PC-3 (cell line): ENCODE data around the gene SLC26A1. TPM values are rescaled to one million over a fixed set of nuclear protein-coding genes. Genes with fewer than 3 reads are reported as not detected.
"Not testable (repeated sequence)": the region's sequence is repeated elsewhere in the genome, so short reads cannot be mapped to it uniquely, and the experiment has no call there.

Experiments
- ATAC-seq: fragments of 200-7000 bp; cut with Tn5 transposase; 2 replicates; pipeline ENCODE4 v1.9.1; 2020; ENCODE audit warnings: mild to moderate bottlenecking, moderate library complexity
- BruUV-seq: library from RNA; stranded (reverse); fragments of 400-500 nt; replicated peaks from 2 replicates; lab custom pipeline; 2021; lab: Mats Ljungman, UMichigan
- CTCF ChIA-PET: fragments of 300-600 bp; sonication (Branson Sonifier 250); formaldehyde crosslinking; loops from one replicate; lab custom pipeline; 2022; ENCODE audit warnings: antibody characterized with exemption; lab: Charles Lee
- POLR2A ChIA-PET: fragments of 300-600 bp; sonication (Branson Sonifier 250); formaldehyde crosslinking; loops from one replicate; lab custom pipeline; 2022; ENCODE audit warnings: antibody characterized with exemption; ENCODE audit not compliant: unreplicated experiment; lab: Charles Lee
- DNase-seq: peaks from one replicate; pipeline ENCODE4 v3.0.0-alpha.2; 2015
- H2AFZ ChIP-seq: fragments of 300-600 bp; sonication (generic); 2 replicates; pipeline ENCODE4 v1.6.0; 2016; ENCODE audit warnings: antibody characterized with exemption, low read length
- H3F3A ChIP-seq: fragments of 300-600 bp; sonication (generic); one replicate; pipeline ENCODE4 v1.6.0; 2017; ENCODE audit warnings: antibody characterized with exemption, low read length, control low read depth, mild to moderate bottlenecking; ENCODE audit not compliant: unreplicated experiment
- H3K27ac ChIP-seq: fragments of 300-600 bp; sonication (generic); 2 replicates; pipeline ENCODE4 v1.5.1; 2016; ENCODE audit warnings: mild to moderate bottlenecking, low read length
- H3K27me3 ChIP-seq: fragments of 300-600 bp; sonication (generic); 2 replicates; pipeline ENCODE4 v1.6.1; 2016; ENCODE audit warnings: low read length, mixed read lengths
- H3K36me3 ChIP-seq: fragments of 300-600 bp; sonication (generic); 2 replicates; pipeline ENCODE4 v1.6.1; 2016; ENCODE audit warnings: low read depth, mixed run types, low read length, mixed read lengths
- H3K4me1 ChIP-seq: fragments of 300-600 bp; sonication (generic); 2 replicates; pipeline ENCODE4 v1.5.1; 2016; ENCODE audit warnings: low read length; ENCODE audit not compliant: insufficient read depth
- H3K4me2 ChIP-seq: fragments of 300-600 bp; sonication (generic); 2 replicates; pipeline ENCODE4 v1.6.0; 2016; ENCODE audit warnings: low read length
- H3K4me3 ChIP-seq: fragments of 300-600 bp; sonication (generic); 2 replicates; pipeline ENCODE4 v1.5.1; 2016; ENCODE audit warnings: mild to moderate bottlenecking, low read length, mixed read lengths
- H3K79me2 ChIP-seq: fragments of 300-600 bp; sonication (generic); 2 replicates; pipeline ENCODE4 v1.6.1; 2017; ENCODE audit warnings: low read length, mixed read lengths
- H3K9ac ChIP-seq: fragments of 300-600 bp; sonication (generic); 2 replicates; pipeline ENCODE4 v1.6.0; 2016; ENCODE audit warnings: mild to moderate bottlenecking, low read length
- H3K9me2 ChIP-seq: fragments of 300-600 bp; sonication (generic); replicated peaks from 2 replicates; pipeline ENCODE4 v1.6.1; 2016; ENCODE audit warnings: mixed run types, low read length, mixed read lengths
- H3K9me3 ChIP-seq: fragments of 300-600 bp; sonication (generic); 2 replicates; pipeline ENCODE4 v1.6.1; 2016; ENCODE audit warnings: low read length, mixed read lengths
- H4K20me1 ChIP-seq: fragments of 300-600 bp; sonication (generic); 2 replicates; pipeline ENCODE4 v1.6.1; 2016; ENCODE audit warnings: low read length, mixed read lengths
- EZH2 ChIP-seq: fragments of 300-600 bp; sonication (generic); IDR thresholded peaks from one replicate; pipeline ENCODE4 v1.6.1; 2017; ENCODE audit warnings: antibody characterized with exemption, mild to moderate bottlenecking, low read length; ENCODE audit not compliant: unreplicated experiment
- EZH2phosphoT487 ChIP-seq: fragments of 300-600 bp; sonication (generic); IDR thresholded peaks from 2 replicates; pipeline ENCODE4 v1.6.1; 2018; ENCODE audit warnings: mild to moderate bottlenecking, antibody characterized with exemption, low read length, borderline replicate concordance
- intact Hi-C: fragments of 100-400 bp; cut with micrococcal nuclease; formaldehyde crosslinking; loops from 2 replicates; pipeline ENCODE4 v1.9.0; 2023
- total RNA-seq: library from RNA; depleted of rRNA; stranded (reverse); fragments of >200 nt; gene quantifications from 2 replicates; pipeline ENCODE4 v1.2.3, GENCODE V29; 2014
- TF ChIP-seq, protein P1 (sequence below): fragments of 300-600 bp; sonication (generic); conservative IDR thresholded peaks from 2 replicates; pipeline ENCODE4 v1.5.1; 2017; ENCODE audit warnings: antibody characterized with exemption, low read depth, mild to moderate bottlenecking, low read length

Gene SLC26A1
- total RNA-seq, 1 experiment from 2014 or later, result not detected

GRCh38 chr4:982291-982690, 10.9 kb downstream of the SLC26A1 start:
- BruUV-seq, result no TSS peak
- Histone ChIP-seq H3K4me1 (peaks cover 13% of the 10 kb centered on the region; the same call in 1 of the 2 replicates), H3K4me3 (no peak overlapping the region), H3K4me2 (no peak overlapping the region), H3K27ac (no peak overlapping the region), H3K9ac (no peak overlapping the region), H3K36me3 (no peaks in the 10 kb centered on the region), H2AFZ (no peak overlapping the region), H3K27me3 (no peaks in the 10 kb centered on the region), H4K20me1 (no peaks in the 10 kb centered on the region), H3K9me3 (no peaks in the 10 kb centered on the region), H3K79me2 (no peaks in the 10 kb centered on the region), H3F3A (no peaks in the 10 kb centered on the region), H3K9me2 (no peaks in the 10 kb centered on the region)
- ATAC-seq (no peak), DNase-seq (no peak)
- intact Hi-C loops, result no loop called here
- TF ChIP-seq, protein P1, sequence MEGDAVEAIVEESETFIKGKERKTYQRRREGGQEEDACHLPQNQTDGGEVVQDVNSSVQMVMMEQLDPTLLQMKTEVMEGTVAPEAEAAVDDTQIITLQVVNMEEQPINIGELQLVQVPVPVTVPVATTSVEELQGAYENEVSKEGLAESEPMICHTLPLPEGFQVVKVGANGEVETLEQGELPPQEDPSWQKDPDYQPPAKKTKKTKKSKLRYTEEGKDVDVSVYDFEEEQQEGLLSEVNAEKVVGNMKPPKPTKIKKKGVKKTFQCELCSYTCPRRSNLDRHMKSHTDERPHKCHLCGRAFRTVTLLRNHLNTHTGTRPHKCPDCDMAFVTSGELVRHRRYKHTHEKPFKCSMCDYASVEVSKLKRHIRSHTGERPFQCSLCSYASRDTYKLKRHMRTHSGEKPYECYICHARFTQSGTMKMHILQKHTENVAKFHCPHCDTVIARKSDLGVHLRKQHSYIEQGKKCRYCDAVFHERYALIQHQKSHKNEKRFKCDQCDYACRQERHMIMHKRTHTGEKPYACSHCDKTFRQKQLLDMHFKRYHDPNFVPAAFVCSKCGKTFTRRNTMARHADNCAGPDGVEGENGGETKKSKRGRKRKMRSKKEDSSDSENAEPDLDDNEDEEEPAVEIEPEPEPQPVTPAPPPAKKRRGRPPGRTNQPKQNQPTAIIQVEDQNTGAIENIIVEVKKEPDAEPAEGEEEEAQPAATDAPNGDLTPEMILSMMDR, result no peak
- no peak for TF ChIP-seq EZH2
- ChIA-PET CTCF (no interaction called here), POLR2A (no interaction called here)

DNA sequence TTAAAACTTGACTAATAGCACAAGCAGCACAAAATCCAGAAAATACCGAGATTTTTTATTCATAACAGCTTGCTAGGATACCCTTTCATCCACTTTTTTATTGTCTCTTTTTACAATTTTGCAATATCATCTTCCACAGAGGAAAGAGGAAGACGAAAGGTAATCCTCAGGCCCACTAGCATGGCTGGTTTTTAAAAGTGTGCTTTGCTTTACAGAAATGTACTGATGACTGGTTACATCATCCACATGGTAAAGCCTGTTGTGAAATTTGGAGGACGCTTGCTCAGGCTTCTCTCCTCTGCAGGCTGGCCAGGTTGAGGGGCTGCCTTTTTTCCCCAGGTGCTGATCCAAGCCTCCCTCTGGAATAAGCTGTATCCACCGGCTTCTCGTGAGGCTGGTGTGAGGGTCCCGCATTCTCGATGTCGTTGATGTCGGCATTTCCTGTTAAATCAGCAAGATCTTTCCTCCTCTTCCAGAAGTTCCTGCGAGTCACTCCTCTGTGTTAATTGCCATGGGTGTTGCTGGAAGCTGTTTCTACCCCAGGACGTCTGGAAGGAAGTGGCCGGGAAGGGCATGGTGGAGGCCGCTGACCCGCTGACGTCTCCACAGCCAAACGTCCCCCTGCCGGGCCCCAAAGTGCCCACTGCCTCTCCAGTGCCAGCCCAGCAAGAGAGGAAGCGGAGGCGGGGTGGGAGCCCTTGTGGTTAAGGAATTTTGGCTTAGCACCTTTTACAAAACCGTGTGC, 14.1 kb downstream of the SLC26A1 start:
- no peaks in the 10 kb centered on the region for H3K9me2 ChIP-seq
- H3K4me3 ChIP-seq, result no peak overlapping the region
- no peaks in the 10 kb centered on the region for H3K36me3 ChIP-seq
- TF ChIP-seq EZH2 (no peak), EZH2phosphoT487 (no peak)
- TF ChIP-seq, protein P1, result no peak
- BruUV-seq, result no TSS peak
- DNase-seq, result no peak
- H4K20me1 ChIP-seq, result no peaks in the 10 kb centered on the region
- no peak overlapping the region for H2AFZ ChIP-seq
- POLR2A ChIA-PET, result no interaction called here
- CTCF ChIA-PET, result no interaction called here
- H3K4me1 ChIP-seq, result no peaks in the 10 kb centered on the region
- H3K9me3 ChIP-seq, result no peaks in the 10 kb centered on the region
- H3K9ac ChIP-seq, result no peak overlapping the region
- H3F3A ChIP-seq, result no peaks in the 10 kb centered on the region
- no peaks in the 10 kb centered on the region for H3K27me3 ChIP-seq
- no peak overlapping the region for H3K4me2 ChIP-seq
- H3K27ac ChIP-seq, result no peak overlapping the region
- no peak for ATAC-seq
- intact Hi-C loops, result no loop called here
- H3K79me2 ChIP-seq, result no peaks in the 10 kb centered on the region

- peaks cover 15% of the 10 kb centered on the region for H3K4me1 ChIP-seq
- H3F3A ChIP-seq, H4K20me1 ChIP-seq, H2AFZ ChIP-seq, H3K9ac ChIP-seq, BruUV-seq, H3K9me3 ChIP-seq, H3K27ac ChIP-seq, H3K79me2 ChIP-seq, CTCF ChIA-PET, H3K4me3 ChIP-seq, H3K27me3 ChIP-seq, H3K9me2 ChIP-seq, H3K36me3 ChIP-seq, intact Hi-C loops, ATAC-seq, POLR2A ChIA-PET, H3K4me2 ChIP-seq, DNase-seq: not testable (repeated sequence)
Measured at GRCh38 chr4:976016-976415, 17.2 kb downstream of the SLC26A1 start.
